HepG2 (cell line): ENCODE measurements around the gene WASHC4. TPM values are rescaled to one million over a fixed set of nuclear protein-coding genes. Genes with fewer than 3 reads are reported as not detected.

Experiments used
- BCL6 ChIP-seq: IDR thresholded peaks from 2 replicates; pipeline ENCODE4 v1.6.1; 2016; ENCODE audit warnings: missing genetic modification reagents, missing compliant biosample characterization
- HIVEP1 ChIP-seq: sonication (generic); formaldehyde crosslinking; IDR thresholded peaks from 2 replicates; pipeline ENCODE4 v1.4.0; 2020; ENCODE audit warnings: mild to moderate bottlenecking, missing genetic modification reagents
- KDM5B ChIP-seq: sonication (generic); formaldehyde crosslinking; IDR thresholded peaks from 2 replicates; pipeline ENCODE4 v1.4.0; 2020; ENCODE audit warnings: missing genetic modification reagents, mild to moderate bottlenecking, borderline replicate concordance
- NR2C2 ChIP-seq: sonication (generic); formaldehyde crosslinking; IDR thresholded peaks from 2 replicates; pipeline ENCODE4 v1.4.0; 2020; ENCODE audit warnings: missing genetic modification reagents, mild to moderate bottlenecking, moderate library complexity, borderline replicate concordance
- ZKSCAN1 ChIP-seq: fragments of 150-350 bp; IDR thresholded peaks from 2 replicates; pipeline ENCODE4 v1.6.1; 2014; ENCODE audit warnings: low read length
- ZNF75D ChIP-seq: sonication (generic); formaldehyde crosslinking; IDR thresholded peaks from 2 replicates; pipeline ENCODE4 v1.8.1; 2023; ENCODE audit warnings: missing genetic modification reagents, mild to moderate bottlenecking, borderline replicate concordance
- ZXDC ChIP-seq: sonication (generic); formaldehyde crosslinking; IDR thresholded peaks from 2 replicates; pipeline ENCODE4 v1.5.0; 2020; ENCODE audit warnings: mild to moderate bottlenecking, missing genetic modification reagents
- polyA plus RNA-seq, 8 experiments: library from polyadenylated mRNA; depleted of rRNA in 3 of 8; stranded (reverse) in 7 of 8; unstranded in 1 of 8; fragments of >200 nt; fragmentation: Illumina TruSeq in 4 of 8; extraction: Trizol in 4 of 8; gene quantifications; 2 replicates each; pipeline versions ENCODE4 v1.2.1 to v1.2.3, GENCODE V29; 2011 to 2016; ENCODE audit warnings: low read depth in 4 of 8, missing spikeins in 1 of 8, mixed read lengths in 1 of 8; ENCODE audit not compliant: insufficient read depth in 1 of 8
- total RNA-seq, 5 experiments: library from RNA; depleted of rRNA; stranded (reverse); fragments of >200 nt; fragmentation: Illumina TruSeq; extraction: Trizol; gene quantifications; 2 replicates each; pipeline ENCODE4 v1.2.3, GENCODE V29; 2016; ENCODE audit warnings: low read depth in 1 of 5
- TF ChIP-seq, protein P1 (sequence below), 2 experiments: fragments of 450-650 bp in 1 of 2; sonication (generic) in 1 of 2; formaldehyde crosslinking; IDR thresholded peaks; 2 replicates each; pipeline versions ENCODE4 v1.5.0 to v1.8.0; 2020 to 2022; ENCODE audit warnings: mild to moderate bottlenecking in 1 of 2, missing genetic modification reagents in 1 of 2

Gene WASHC4
- total and polyA plus RNA-seq, 2 of the 13 experiments (the other 11 are each of a cell fraction or from before 2014, with no cell fraction given): 21.0 to 36.3 TPM

- TF ChIP-seq ZXDC (CRISPR knock-in tag) (no peak), BCL6 (CRISPR knock-in tag) (no peak), ZKSCAN1 (no peak), ZNF75D (CRISPR knock-in tag) (no peak), HIVEP1 (0 out of 2 replicates have a peak, but pooled peaks have one; percentile 24), KDM5B (CRISPR knock-in tag) (peak; percentile 39; the same call in 1 of the 2 replicates), NR2C2 (CRISPR knock-in tag) (no peak)
- TF ChIP-seq, protein P1, sequence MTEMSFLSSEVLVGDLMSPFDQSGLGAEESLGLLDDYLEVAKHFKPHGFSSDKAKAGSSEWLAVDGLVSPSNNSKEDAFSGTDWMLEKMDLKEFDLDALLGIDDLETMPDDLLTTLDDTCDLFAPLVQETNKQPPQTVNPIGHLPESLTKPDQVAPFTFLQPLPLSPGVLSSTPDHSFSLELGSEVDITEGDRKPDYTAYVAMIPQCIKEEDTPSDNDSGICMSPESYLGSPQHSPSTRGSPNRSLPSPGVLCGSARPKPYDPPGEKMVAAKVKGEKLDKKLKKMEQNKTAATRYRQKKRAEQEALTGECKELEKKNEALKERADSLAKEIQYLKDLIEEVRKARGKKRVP (CRISPR knock-in tag; IDR thresholded peaks at IDR 0.05): peak in 1 of 2 experiments; percentile 85; a peak in 2 of 4 replicates
These were observed 23.9 kb upstream of the WASHC4 start (continued) for GRCh38 chr12:105083551-105084105.
